Jurkat, Clone E6-1 (cell line): ENCODE results near the gene SLC6A19.

Experiments used
- DNase-seq: peaks from one replicate; pipeline ENCODE4 v3.0.0-alpha.2; 2011; ENCODE audit warnings: low read depth, low spot score
- H3K4me3 ChIP-seq: 2 replicates; pipeline ENCODE4 v1.5.1; 2011; ENCODE audit warnings: mild to moderate bottlenecking, low read length, control low read depth, moderate library complexity

SLC6A19 gene

DNA sequence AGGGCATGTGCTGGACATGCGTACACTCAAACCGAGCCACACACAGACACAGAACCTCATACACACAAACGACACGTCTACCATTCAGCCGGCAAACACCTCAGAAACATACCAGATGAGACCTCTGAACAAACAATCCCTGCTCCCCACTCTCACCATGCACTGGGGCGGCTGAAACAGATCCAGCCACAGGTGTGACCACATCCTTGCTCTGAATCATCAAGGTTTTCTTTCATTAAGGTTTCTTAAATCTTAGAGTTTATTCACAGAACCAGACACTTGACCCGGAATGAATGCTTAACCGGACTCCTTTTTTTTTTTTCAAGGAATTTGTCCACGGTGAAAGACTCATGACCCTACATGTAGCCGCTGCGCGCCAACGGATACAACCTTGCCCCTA is 67.3 kb downstream of the SLC6A19 start:
- H3K4me3 ChIP-seq = no peak overlapping the region
- peak; percentile 55 for DNase-seq

DNA sequence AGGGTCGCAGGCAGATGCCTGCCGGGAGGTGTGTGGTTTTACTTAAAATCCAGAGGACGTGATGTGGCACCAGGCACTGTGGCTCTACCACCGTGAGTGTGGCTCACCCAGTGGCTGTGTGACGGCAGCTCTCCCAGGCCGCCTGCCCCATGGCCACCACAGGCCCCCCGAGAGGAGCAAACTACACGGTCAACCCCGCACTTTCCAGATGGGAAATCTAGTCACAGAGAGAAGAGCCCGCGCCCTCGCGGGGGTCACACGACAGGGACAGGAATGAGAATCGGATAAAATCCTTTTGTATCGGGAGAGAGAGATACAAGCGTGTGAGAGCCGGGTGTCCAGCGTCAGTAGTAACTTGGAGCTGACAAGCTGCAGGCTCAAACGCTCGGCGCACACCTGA is 69.0 kb downstream of the SLC6A19 start:
- no peak overlapping the region for H3K4me3 ChIP-seq
- DNase-seq = no peak

DNA sequence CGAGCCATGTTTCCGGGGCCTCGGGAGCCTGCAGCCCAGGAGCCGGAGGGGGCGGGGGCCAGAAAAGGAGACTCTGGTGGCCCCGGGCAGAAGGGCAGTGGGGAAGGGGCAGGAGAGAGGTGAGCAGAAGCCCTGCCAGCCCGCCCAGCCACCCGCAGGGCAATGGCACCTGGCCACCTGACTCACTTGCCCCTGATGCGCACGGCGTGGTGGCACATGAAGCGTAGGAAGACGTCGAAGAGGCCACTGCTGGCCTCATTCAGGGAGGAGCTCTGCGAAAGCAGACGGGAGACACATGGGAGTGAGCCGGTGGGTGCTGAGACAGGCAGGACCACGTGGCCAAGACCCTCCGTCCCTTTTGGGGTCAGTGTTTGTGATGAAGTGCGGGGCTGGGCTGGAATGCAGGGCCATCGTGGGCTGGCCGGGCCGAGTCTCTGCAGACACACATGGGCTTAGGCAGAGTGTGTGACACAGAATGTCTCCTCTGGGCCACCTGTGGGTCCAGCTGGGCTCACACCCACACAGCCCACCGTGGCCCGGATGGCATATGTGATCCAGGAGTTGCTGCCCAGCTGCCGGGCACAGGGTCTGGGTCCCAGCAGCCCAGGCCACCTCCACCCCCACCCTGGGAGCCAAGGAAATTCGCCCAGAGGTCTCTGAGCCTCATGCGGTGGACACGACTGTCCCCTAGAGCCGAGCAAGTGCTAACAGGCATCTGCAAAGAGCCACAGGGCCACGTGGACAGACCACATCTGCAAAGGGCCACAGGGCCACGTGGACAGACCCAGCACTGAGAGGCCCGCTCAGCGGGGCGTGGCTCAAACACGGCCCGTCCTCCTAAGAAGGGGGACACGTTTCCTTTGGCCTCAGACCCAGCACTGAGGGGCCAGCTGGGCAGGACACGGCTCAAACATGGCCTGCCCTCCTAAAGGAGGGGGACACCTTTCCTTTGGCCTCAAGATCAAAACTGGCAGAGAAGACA is 69.8 kb downstream of the SLC6A19 start:
- no peak overlapping the region for H3K4me3 ChIP-seq
- no peak for DNase-seq

DNA sequence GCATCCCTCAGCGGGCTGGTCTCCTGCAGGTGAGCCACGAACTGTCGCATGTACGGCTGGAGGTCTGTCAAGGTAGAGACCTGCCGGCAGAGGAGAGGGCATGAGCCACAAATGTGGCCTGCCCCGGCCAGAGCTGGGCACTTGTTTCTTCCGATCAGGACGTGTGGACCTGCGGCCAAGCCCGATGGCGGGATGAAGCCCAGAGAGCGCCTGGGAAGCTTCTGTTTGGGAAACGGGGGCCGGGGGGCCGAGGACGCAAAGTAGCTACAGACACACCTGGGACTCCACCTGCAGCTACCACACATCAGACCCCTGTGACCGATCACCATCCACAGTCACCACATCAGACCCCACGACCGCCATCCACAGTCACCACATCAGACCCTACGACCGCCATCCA is 70.8 kb downstream of the SLC6A19 start:
- H3K4me3 ChIP-seq = no peak overlapping the region
- no peak for DNase-seq

DNA sequence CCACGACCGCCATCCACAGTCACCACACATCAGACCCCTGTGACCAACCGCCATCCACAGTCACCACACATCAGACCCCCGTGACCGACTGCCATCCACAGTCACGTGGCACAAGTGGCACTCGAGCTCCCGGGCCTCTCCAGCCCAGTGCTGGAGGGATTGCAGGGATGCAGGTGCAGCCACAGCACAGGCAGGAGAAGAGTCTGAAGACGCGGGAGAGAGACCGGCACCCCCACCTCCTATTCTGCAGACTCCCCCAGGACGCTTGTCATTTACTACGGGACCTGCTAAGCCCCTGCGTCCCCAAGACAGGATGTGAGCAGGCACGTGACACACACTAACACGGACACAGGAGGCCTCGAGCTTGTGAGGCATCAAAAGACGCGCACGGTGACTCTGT is 72.3 kb downstream of the SLC6A19 start:
- H3K4me3 ChIP-seq = no peak overlapping the region
- DNase-seq = no peak

DNA sequence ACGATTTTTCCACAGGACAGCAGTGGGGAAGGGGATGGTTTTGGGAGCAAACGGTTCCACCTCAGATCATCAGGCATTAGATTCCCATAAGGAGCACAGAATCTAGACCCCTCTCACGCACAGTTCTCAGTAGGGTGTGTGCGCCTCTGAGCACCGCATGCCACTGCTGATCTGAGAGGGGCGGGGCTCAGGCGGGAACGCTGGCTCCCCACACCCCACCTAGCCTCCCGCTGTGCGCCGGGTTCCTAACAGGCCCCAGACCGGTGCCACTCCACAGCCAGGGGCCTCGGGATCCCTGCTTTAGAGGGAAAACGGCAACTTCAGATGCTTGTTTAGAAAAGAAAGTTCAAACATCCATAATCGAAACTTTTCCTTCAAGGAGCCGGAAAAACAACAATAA is 73.1 kb downstream of the SLC6A19 start:
- DNase-seq = no peak
- no peak overlapping the region for H3K4me3 ChIP-seq
